Bronchus fibroblast of lung (primary cell): ENCODE measurements around the gene ZNF639. TPM values are rescaled to one million over a fixed set of nuclear protein-coding genes. Genes with fewer than 3 reads are reported as not detected.

Source experiments
- total RNA-seq: library from RNA; depleted of rRNA; stranded (reverse); fragments of >200 nt; gene quantifications from 2 replicates; pipeline ENCODE4 v1.2.3, GENCODE V29; 2015

ZNF639 gene, protein sequence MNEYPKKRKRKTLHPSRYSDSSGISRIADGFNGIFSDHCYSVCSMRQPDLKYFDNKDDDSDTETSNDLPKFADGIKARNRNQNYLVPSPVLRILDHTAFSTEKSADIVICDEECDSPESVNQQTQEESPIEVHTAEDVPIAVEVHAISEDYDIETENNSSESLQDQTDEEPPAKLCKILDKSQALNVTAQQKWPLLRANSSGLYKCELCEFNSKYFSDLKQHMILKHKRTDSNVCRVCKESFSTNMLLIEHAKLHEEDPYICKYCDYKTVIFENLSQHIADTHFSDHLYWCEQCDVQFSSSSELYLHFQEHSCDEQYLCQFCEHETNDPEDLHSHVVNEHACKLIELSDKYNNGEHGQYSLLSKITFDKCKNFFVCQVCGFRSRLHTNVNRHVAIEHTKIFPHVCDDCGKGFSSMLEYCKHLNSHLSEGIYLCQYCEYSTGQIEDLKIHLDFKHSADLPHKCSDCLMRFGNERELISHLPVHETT
- 34.6 and 35.1 TPM in 2 replicates for total RNA-seq

DNA sequence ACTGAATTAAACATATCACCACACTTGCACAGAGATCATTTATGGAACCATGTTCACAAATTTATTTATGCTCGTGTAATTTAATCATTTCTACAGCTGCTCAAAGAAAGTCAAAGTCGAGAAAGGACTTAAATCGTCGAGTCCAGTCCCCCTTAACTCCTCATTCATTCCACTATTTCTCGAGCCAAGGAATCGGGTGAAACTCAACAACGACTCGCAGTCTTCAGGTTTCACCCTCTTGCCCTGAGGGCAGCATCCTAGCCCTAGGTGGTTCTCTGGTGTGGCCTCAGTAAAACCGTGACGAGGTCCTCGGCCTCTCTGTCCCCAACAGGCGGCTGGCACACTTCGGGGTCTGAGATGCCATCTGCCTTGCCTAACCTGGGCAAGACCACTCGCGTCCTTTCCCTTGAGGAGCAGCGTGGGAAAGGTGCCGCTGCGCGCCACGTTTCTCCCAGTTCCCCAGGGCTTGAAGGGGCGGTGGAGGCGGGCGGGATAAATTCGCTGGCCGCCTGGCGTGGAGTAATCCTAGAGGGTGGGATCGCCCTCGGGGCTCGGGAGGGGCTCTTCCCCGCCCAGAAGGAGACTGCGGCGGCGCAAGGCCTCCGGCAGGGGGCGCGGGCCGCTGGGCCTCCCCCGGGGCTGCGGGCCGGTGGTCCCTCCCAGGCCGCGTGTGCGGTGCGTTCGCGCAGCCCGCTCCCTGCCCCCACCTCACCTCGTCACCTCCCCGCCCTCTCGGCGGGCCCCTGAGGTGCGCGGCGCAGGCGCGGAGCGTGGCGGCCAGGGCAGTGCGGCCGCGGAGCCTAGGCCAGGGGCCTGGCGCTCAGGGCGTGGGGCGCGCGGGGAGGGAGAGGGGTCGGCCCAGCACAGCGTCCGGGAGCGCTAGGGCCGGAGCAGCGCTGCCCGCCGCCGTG, at the start of gene ZNF639:
Gene ZNF639 (plus strand): TSS at position 746 of the 911 bp plus-strand sequence. CDS start 5,263 bp downstream, outside the sequence.

GRCh38 chr3:179347345-179348194, 24.7 kb downstream of the ZNF639 start, which contains the start of gene MFN1:
MFN1 (plus strand) TSS chr3:179347709; CDS start chr3:179348852, 1,143 bp downstream.

Other genes with a start within 250 kb of the ZNF639 start
- 8.8 and 11.1 TPM in 2 replicates for gene PIK3CA, start 174.7 kb upstream of the ZNF639 start, total RNA-seq
- gene KCNMB3, start 71.9 kb upstream of the ZNF639 start, total RNA-seq: 0.34 and 0.89 TPM in 2 replicates
- 22.4 and 27.7 TPM in 2 replicates for gene MFN1, start 24.7 kb downstream of the ZNF639 start, total RNA-seq
- 56.0 and 58.3 TPM in 2 replicates for gene GNB4, start 128.4 kb downstream of the ZNF639 start, total RNA-seq
- gene ACTL6A, start 239.9 kb downstream of the ZNF639 start, total RNA-seq: 74.3 and 151 TPM in 2 replicates